Chondrocyte (in vitro differentiated cells): ENCODE results near the gene IRAK1. TPM values are rescaled to one million over a fixed set of nuclear protein-coding genes. Genes with fewer than 3 reads are reported as not detected.

Source experiments
- DNase-seq: peaks from one replicate; pipeline ENCODE4 v3.0.0; 2021; ENCODE audit warnings: mixed read lengths, low spot score
- H3K27ac Mint-ChIP-seq: one replicate; pipeline ENCODE4 v1.8.0; 2021; ENCODE audit warnings: mild to moderate bottlenecking, moderate library complexity, mixed read lengths; ENCODE audit not compliant: unreplicated experiment
- H3K27me3 Mint-ChIP-seq: 2 replicates; pipeline ENCODE4 v1.8.0; 2021; ENCODE audit warnings: low read depth, mixed read lengths
- H3K36me3 Mint-ChIP-seq: 2 replicates; pipeline ENCODE4 v1.8.0; 2021; ENCODE audit warnings: low read depth, mixed read lengths
- H3K4me1 Mint-ChIP-seq: 2 replicates; pipeline ENCODE4 v1.8.0; 2021; ENCODE audit warnings: low read depth, mild to moderate bottlenecking, mixed read lengths
- H3K4me3 Mint-ChIP-seq: one replicate; pipeline ENCODE4 v1.8.0; 2021; ENCODE audit warnings: mild to moderate bottlenecking, moderate library complexity, mixed read lengths; ENCODE audit not compliant: unreplicated experiment
- H3K9me3 Mint-ChIP-seq: 2 replicates; pipeline ENCODE4 v1.8.0; 2021; ENCODE audit warnings: low read depth, mixed read lengths
- total RNA-seq: library from RNA; stranded (reverse); gene quantifications from 3 replicates; pipeline ENCODE4 v1.2.1, GENCODE V29; 2021
- TF ChIP-seq, protein P1 (sequence below): fragments of 200-600 bp; sonication (generic); IDR thresholded peaks from 2 replicates; pipeline ENCODE4 v1.5.0; 2021; ENCODE audit warnings: antibody characterized with exemption, mild to moderate bottlenecking, moderate library complexity

IRAK1 gene
- total RNA-seq, 1 donor from 2014 or later: 104 TPM

DNA sequence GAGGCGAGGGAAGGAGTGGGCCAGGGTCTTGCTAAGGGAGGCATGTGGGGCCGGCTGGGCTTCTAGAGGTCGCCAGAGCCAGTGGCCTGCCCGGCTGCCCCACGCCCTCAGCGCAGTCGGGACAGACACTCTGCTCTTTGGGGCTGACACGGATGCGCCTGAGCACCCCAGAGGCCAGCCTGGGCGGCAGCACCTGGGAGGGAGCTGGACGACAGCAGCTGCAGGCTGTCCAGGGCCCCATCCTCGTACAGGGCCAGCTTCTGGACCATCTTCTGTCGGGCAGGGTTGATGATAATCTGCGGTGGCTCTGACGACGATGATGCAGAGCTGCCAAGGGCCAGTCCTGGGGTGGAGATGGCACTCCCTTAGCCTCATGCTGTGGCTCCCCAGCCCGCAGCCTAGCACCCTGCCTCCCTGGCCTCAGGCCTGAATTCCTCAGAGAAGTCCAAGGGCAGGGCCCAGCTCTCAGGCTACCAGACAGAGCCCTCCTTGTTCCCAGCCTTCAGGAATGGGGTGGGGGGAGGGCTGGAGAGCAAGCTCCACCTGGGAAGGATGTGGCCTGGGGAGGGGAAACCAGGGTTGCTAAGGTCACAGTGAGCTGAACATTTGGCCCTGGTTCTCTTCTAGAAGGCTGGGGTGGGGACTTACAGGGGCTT, 7.2 kb downstream of the IRAK1 start:
- H3K27ac Mint-ChIP-seq: no peak overlapping the region
- no peak overlapping the region for H3K4me3 Mint-ChIP-seq
- TF ChIP-seq, protein P1, sequence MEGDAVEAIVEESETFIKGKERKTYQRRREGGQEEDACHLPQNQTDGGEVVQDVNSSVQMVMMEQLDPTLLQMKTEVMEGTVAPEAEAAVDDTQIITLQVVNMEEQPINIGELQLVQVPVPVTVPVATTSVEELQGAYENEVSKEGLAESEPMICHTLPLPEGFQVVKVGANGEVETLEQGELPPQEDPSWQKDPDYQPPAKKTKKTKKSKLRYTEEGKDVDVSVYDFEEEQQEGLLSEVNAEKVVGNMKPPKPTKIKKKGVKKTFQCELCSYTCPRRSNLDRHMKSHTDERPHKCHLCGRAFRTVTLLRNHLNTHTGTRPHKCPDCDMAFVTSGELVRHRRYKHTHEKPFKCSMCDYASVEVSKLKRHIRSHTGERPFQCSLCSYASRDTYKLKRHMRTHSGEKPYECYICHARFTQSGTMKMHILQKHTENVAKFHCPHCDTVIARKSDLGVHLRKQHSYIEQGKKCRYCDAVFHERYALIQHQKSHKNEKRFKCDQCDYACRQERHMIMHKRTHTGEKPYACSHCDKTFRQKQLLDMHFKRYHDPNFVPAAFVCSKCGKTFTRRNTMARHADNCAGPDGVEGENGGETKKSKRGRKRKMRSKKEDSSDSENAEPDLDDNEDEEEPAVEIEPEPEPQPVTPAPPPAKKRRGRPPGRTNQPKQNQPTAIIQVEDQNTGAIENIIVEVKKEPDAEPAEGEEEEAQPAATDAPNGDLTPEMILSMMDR: no peak
- DNase-seq: no peak
- no peaks in the 10 kb centered on the region for H3K9me3 Mint-ChIP-seq
- H3K36me3 Mint-ChIP-seq: peaks cover 10% of the 10 kb centered on the region
- peaks cover 3% of the 10 kb centered on the region for H3K4me1 Mint-ChIP-seq
- no peaks in the 10 kb centered on the region for H3K27me3 Mint-ChIP-seq

DNA sequence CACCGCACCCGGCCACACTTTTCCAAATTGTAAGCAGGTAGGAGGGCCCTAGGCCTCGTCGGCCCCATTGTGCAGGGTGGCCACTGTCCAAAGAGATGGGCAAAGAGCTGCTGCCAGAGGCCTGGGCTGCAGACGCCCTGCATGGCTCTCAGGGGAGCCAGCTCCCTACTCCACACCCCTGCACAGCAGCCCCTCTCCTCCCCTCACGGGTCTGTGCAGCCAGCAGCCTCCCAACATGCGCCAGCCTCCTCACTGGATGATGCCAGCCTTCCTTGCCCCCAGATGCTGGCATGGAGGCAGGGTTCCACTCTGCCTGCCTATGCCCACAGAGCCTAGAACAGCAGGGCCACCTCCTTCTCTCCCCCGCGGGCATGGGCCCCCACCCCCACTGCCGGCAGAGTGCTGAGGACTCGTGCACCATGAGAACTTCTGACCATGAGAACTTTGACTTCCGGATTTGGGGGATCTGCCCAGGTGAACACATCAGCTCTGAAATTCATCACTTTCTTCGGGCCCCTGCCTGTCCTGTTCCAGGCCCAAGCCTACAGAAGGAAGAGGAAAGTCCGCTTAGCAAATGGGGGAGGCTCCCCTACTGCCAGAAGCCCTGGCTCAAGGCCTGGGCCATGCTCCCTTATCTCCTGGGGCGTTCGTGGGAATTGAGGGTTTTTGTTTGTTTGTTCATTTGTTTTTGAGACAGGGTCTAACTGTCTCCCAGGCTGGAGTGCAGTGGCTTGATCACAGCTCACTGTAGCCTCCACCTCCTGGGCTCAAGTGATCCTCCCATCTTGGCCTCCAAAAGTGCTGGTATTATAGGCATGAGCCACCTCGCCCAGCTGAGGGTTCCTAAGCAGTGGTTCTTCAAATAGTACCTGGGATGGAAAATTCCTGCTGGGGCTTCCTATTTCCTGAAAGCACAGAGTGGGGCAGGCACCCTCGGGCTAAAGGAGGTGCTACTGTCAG, 8.0 kb downstream of the IRAK1 start:
- H3K9me3 Mint-ChIP-seq: no peaks in the 10 kb centered on the region
- no peak for DNase-seq
- H3K36me3 Mint-ChIP-seq: peaks cover 10% of the 10 kb centered on the region
- peaks cover 3% of the 10 kb centered on the region for H3K4me1 Mint-ChIP-seq
- H3K27me3 Mint-ChIP-seq: no peaks in the 10 kb centered on the region
- H3K27ac Mint-ChIP-seq: no peak overlapping the region
- TF ChIP-seq, protein P1: no peak
- H3K4me3 Mint-ChIP-seq: no peak overlapping the region

DNA sequence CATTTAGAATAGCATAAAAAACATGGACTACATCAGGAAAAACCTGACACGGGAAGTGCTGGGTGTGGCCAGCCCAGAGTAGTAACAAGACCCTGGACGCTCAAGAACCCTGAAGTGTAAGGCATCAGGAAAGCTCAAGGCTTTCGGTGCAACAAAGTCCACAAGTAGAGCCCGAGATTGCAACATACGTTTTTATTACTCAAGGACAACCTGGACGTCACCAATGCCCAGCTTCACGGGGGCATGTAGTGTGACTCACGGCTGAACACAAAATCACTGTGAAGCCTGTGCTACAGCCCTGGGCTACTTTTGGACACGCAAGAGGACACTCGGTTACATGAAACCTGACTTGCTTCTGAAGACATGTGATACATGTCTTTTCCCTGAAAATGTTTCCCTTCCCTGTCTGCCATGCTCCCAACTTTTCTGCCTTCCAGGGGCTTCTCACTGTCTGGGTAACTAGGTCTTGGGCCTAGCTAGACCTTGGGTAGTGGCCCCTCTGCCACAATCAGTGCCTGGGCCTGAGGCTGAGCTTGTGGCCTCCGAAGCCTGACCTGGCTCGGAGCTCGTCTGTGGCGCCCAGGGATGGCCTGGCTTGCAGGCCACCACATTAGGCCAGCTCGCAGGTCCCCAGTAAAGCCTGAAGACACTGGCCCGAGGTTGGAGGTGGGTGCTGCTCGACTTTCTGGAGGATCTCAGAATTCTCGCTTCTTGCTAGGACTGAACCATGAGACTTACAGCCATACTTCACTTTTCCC, 9.2 kb downstream of the IRAK1 start:
- no peak for DNase-seq
- no peak overlapping the region for H3K4me3 Mint-ChIP-seq

DNA sequence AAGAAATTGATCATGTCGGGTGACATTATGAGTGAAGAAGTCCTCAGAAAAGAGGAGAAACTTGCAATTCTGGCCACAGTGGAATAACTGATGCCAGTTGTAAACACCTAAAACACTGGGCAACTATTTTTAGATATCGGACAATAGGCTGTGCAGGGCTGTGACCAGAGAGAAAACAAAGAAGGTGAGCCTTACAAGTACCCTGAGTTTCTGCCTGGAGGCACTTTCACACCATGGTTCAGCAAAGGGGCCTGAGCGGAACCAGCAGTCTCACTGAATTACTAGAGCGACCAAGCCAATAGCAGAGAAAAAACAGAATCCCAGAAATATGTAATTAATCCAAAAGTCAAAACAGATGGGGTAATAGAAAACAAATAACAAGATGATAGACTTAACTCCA, 11.2 kb downstream of the IRAK1 start:
- TF ChIP-seq, protein P1: no peak
- Mint-ChIP-seq H3K4me3 (no peak overlapping the region), H3K4me1 (peaks cover 2% of the 10 kb centered on the region), H3K27me3 (no peaks in the 10 kb centered on the region), H3K36me3 (peaks cover 8% of the 10 kb centered on the region), H3K9me3 (no peaks in the 10 kb centered on the region), H3K27ac (no peak overlapping the region)
- no peak for DNase-seq

More for the DNA sequence above, 9.2 kb downstream of the IRAK1 start:
- H3K36me3 Mint-ChIP-seq: peaks cover 8% of the 10 kb centered on the region
- H3K9me3 Mint-ChIP-seq: no peaks in the 10 kb centered on the region
- TF ChIP-seq, protein P1: no peak
- peaks cover 3% of the 10 kb centered on the region for H3K4me1 Mint-ChIP-seq
- H3K27me3 Mint-ChIP-seq: no peaks in the 10 kb centered on the region
- no peak overlapping the region for H3K27ac Mint-ChIP-seq

DNA sequence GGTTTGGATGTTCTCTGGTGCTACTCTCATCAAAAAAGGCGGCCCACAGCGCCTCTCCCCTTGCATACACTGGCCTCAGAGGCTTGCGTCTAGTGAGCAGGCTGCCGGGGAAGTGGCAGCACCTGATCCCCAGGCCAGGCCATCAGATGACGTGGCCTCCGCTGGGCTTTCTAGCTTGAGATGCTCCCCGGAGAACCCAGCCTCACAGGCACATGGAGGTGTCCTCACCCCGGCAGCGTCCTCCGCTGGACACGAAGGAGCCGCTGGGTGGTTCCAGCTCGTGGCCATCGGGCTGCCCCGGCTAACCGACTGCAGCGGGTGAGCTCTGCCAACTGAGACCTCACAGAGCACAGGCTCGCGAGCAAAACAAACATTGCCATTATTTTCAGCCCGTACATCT, 12.8 kb downstream of the IRAK1 start:
- no peaks in the 10 kb centered on the region for H3K9me3 Mint-ChIP-seq
- H3K4me3 Mint-ChIP-seq: no peak overlapping the region
- no peaks in the 10 kb centered on the region for H3K27me3 Mint-ChIP-seq
- no peak overlapping the region for H3K27ac Mint-ChIP-seq
- DNase-seq: no peak
- TF ChIP-seq, protein P1: no peak
- peaks cover 8% of the 10 kb centered on the region for H3K36me3 Mint-ChIP-seq
- peaks cover 6% of the 10 kb centered on the region for H3K4me1 Mint-ChIP-seq
